HG03442 (cell line): ENCODE measurements around the gene LRRK2.

Experiments used
- ATAC-seq: cut with Tn5 transposase; IDR thresholded peaks from one replicate; pipeline ENCODE4 v1.9.1; 2021; ENCODE audit warnings: mild to moderate bottlenecking, moderate library complexity; ENCODE audit not compliant: unreplicated experiment

Gene LRRK2

GRCh38 chr12:40224439-40225291 is at the start of gene LRRK2:
LRRK2 (plus strand) TSS chr12:40224997; CDS start chr12:40225132, 135 bp downstream.
- ATAC-seq, result peak; percentile 45

GRCh38 chr12:40175045-40175444 is 49.8 kb upstream of the LRRK2 start:
- ATAC-seq, result no peak

GRCh38 chr12:40175489-40175888 is 49.3 kb upstream of the LRRK2 start:
- ATAC-seq, result no peak

GRCh38 chr12:40178701-40179100 is 46.1 kb upstream of the LRRK2 start:
- ATAC-seq, result no peak

GRCh38 chr12:40181490-40181889 is 43.3 kb upstream of the LRRK2 start:
- no peak for ATAC-seq

GRCh38 chr12:40183715-40184114 is 41.1 kb upstream of the LRRK2 start:
- ATAC-seq, result no peak

- ATAC-seq, result no peak
Observed at GRCh38 chr12:40184493-40185302, 40.1 kb upstream of the LRRK2 start.

- no peak for ATAC-seq
Observed at GRCh38 chr12:40185303-40185693, 39.5 kb upstream of the LRRK2 start.

GRCh38 chr12:40188558-40189320 is 36.1 kb upstream of the LRRK2 start:
- ATAC-seq, result no peak

- peak; percentile 99 for ATAC-seq
Observed at GRCh38 chr12:40192704-40193255, 32.0 kb upstream of the LRRK2 start.

GRCh38 chr12:40194846-40195245 is 30.0 kb upstream of the LRRK2 start:
- ATAC-seq, result no peak

GRCh38 chr12:40197590-40197989 is 27.2 kb upstream of the LRRK2 start:
- no peak for ATAC-seq

GRCh38 chr12:40198601-40199000 is 26.2 kb upstream of the LRRK2 start:
- no peak for ATAC-seq

GRCh38 chr12:40202095-40203059 is 22.4 kb upstream of the LRRK2 start:
- ATAC-seq, result no peak

- ATAC-seq, result no peak
Observed at GRCh38 chr12:40203060-40203430, 21.8 kb upstream of the LRRK2 start.

- ATAC-seq, result no peak
Observed at GRCh38 chr12:40204337-40204736, 20.5 kb upstream of the LRRK2 start.

- ATAC-seq, result no peak
Observed at GRCh38 chr12:40207551-40207950, 17.2 kb upstream of the LRRK2 start.

- peak; percentile 93 for ATAC-seq
Observed at GRCh38 chr12:40208707-40209446, 15.9 kb upstream of the LRRK2 start.

GRCh38 chr12:40209886-40210285 is 14.9 kb upstream of the LRRK2 start:
- no peak for ATAC-seq
